Coronary artery (tissue), 2 donors: ENCODE results near the gene SCAMP1.

Experiments used
- DNase-seq: peaks from one replicate; pipeline ENCODE4 v3.0.0-alpha.2; 2017; ENCODE audit warnings: low spot score
- H3K27ac ChIP-seq, 2 donors: fragments of 200-600 bp; sonication (generic); one replicate each; pipeline ENCODE4 v1.5.1; 2016 to 2019
- H3K4me3 ChIP-seq: fragments of 200-600 bp; sonication (generic); 2 replicates; pipeline ENCODE4 v1.5.1; 2016; ENCODE audit warnings: mild to moderate bottlenecking, moderate library complexity
- TF ChIP-seq, protein P1 (sequence below): fragments of 200-600 bp; sonication (generic); IDR thresholded peaks from one replicate; pipeline ENCODE4 v1.5.1; 2019; ENCODE audit warnings: antibody characterized with exemption

SCAMP1 gene

DNA sequence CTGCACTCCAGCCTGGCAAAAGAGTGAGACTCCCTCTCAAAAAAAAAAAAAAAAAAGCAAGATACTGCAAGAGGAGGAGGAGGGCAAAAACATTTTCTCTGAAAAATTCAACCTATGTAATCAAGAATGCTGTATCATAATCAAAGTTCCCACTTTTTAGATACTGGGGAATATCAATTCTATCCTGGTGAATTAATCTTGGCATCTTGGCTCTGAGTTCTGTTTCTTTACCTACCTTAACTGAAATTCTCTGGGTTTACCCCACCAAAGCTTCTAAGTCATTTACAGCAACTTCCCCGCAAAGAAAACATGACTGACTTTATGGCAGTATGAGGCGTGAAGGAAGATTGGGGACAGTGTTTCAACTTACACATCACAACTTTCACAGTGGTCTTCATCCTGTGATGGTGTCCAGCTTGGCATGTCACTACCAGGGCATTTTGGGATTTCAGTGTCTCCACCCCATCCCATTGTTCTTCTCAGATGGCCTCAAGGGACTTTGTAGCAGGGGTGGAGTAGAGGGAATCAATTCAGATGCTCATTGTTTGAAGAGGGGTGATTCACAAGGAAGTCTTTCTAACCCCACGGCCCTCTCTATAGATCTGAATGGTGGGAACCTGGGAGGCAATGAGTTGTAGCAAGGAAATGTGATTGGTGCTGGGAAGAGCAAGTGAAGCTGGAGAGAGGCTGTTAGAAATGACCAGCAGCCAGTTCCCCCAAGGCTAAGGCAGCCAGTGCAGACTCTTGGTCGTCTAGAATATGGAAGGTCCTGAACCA lies 130.5 kb downstream of the SCAMP1 start:
- TF ChIP-seq, protein P1, sequence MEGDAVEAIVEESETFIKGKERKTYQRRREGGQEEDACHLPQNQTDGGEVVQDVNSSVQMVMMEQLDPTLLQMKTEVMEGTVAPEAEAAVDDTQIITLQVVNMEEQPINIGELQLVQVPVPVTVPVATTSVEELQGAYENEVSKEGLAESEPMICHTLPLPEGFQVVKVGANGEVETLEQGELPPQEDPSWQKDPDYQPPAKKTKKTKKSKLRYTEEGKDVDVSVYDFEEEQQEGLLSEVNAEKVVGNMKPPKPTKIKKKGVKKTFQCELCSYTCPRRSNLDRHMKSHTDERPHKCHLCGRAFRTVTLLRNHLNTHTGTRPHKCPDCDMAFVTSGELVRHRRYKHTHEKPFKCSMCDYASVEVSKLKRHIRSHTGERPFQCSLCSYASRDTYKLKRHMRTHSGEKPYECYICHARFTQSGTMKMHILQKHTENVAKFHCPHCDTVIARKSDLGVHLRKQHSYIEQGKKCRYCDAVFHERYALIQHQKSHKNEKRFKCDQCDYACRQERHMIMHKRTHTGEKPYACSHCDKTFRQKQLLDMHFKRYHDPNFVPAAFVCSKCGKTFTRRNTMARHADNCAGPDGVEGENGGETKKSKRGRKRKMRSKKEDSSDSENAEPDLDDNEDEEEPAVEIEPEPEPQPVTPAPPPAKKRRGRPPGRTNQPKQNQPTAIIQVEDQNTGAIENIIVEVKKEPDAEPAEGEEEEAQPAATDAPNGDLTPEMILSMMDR: no peak
- no peak overlapping the region for H3K27ac ChIP-seq
- DNase-seq: no peak
- no peak overlapping the region for H3K4me3 ChIP-seq

DNA sequence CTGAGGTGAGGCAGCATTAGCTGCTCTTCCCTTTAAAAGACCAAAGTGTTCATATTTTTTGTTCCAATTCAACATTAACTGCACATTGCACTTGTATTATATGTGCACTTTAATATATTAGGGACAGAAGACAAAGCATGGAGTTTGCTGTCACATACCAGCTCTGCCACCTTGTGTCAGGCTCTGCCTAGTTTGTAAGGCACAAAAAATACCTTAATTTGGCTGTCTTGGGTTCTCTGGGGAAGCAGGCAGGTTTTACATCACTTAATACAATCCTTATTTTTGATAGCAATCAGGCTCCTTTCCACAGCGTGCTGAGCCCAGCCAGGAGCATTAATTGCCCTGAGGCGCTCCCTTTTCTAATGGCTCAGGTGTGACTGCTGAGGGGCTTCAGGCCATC lies 131.8 kb downstream of the SCAMP1 start:
- Histone ChIP-seq H3K27ac (no peak overlapping the region), H3K4me3 (no peak overlapping the region)
- TF ChIP-seq, protein P1: no peak
- no peak for DNase-seq

DNA sequence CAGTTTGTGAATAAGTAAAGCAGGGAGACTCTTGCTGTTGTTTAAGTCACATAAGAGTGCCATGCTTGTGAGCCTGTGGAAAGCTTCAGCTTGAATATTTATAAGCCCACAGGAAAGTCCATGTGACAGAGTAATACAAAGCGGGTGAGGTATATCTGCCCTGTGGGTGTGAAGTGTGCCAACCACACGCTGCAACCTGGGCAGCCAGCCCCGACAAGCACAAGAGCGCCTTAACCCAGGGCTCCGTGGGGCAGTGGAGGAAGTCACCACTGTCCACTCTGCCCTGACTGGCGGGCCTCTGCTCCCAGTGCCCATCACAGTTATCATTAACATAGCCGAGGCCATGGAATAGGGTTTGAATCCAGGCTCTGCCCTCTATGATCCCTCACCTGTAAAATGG lies 132.2 kb downstream of the SCAMP1 start:
- DNase-seq: no peak
- TF ChIP-seq, protein P1: no peak
- Histone ChIP-seq H3K4me3 (no peak overlapping the region), H3K27ac (no peak overlapping the region)

DNA sequence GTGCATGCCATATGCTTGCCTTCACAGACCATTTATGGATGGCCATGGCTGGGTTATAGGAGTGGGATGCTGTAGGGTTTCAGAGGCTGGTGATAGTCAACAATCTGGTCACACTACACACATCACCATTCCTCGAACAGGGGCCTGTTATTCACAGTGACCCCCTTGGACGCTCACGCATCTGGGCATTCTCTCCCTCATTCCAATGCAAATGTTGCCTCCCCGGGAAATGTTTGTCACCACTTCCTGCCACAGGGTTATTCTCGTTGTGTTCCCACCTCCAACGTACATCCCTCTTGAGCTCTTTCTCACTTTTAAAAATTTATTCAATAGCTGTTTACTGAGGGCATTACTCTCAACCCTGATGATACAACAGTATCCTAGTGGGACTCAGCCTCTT lies 135.4 kb downstream of the SCAMP1 start:
- DNase-seq: no peak
- Histone ChIP-seq H3K4me3 (no peak overlapping the region), H3K27ac (no peak overlapping the region)
- TF ChIP-seq, protein P1: no peak

DNA sequence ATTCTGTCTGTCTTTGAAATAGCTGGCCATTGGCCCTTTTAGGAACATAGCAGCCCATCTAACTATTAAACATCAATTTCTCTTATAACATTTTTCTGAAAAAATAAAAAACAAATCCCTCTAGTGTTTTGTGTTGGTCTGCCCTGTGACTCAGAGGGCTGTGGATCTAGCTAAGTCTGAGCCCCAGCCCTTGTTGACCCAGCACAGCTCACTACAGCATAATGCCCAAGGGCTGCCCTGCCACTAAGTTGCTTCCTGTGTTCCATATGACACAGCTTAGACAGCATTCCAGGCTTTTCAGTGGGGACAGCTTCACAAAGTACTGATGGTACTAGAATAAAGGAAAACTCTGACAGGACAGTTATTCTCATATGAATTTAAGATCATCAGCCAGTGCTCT lies 136.0 kb downstream of the SCAMP1 start:
- TF ChIP-seq, protein P1: no peak
- DNase-seq: no peak
- Histone ChIP-seq H3K27ac (peak overlapping the region in 1 of 2 donors; percentile 37), H3K4me3 (no peak overlapping the region)

DNA sequence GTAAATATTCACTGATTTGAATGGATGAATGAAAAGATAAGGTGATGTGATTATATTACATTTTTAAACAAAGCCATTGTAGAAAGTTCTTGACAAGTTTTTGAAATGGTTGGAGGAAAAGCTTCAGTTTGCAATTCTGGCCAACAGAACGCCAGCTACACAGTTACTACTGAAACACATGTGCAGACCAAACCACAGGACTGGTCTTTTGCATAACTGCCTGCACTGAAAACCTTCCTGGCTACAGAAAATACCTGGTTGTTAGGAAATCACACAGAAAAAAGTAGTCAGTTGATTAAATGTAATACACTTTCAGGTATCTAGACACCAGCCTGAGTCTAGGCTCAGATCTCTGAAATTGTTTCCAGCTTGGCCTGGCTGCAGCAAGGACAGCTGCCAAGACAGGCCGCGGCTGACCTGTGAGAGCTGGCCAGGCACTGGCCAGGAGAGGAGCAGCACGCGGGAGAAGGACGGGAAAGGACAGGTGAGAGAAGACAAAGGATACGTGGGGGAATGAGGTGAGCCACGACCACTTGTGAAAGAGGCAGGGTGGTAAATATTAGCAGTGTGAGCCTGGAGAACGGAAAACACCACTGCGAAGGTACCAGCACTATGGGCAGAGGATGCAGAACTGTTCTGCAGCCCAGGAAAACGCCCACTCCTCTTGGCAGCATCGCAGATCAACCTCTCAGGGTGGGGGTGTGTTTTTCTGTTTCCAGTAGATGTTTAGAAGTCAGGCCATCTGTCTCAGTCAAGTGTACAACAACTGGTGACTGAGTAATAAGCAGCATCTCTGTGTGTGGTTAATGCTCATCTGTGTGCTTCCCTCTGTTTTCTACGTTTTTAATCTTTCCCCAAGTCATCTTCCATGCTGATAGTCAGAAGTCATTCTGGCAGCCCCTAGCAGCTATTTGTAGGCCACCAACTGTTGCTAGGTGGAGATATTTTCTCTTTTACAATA lies 137.4 kb downstream of the SCAMP1 start:
- Histone ChIP-seq H3K27ac (no peak overlapping the region), H3K4me3 (peak overlapping the region; percentile 23)
- TF ChIP-seq, protein P1: no peak
- no peak for DNase-seq
